Measurements from ENCODE around the gene KNDC1.

- TF ChIP-seq REST (IDR thresholded peaks at IDR 0.05; ENCODE audit: borderline replicate concordance): no peak
- TF ChIP-seq CTCF (IDR thresholded peaks at IDR 0.05; ENCODE audit: poor library complexity, severe bottlenecking): no peak
- TF ChIP-seq MXI1 (conservative IDR thresholded peaks at IDR 0.05; ENCODE audit: poor library complexity, severe bottlenecking): no peak
- no peak for TF ChIP-seq POLR2AphosphoS5 (IDR thresholded peaks at IDR 0.05)
- no peak for TF ChIP-seq EZH2 (IDR thresholded peaks at IDR 0.05; ENCODE audit: borderline replicate concordance, insufficient read depth, low read length, poor library complexity, severe bottlenecking)
Measured at GRCh38 chr10:133128126-133129070, 31.6 kb upstream of the KNDC1 start.
